Measurements from ENCODE around the gene SIRT5.

SIRT5 gene

DNA sequence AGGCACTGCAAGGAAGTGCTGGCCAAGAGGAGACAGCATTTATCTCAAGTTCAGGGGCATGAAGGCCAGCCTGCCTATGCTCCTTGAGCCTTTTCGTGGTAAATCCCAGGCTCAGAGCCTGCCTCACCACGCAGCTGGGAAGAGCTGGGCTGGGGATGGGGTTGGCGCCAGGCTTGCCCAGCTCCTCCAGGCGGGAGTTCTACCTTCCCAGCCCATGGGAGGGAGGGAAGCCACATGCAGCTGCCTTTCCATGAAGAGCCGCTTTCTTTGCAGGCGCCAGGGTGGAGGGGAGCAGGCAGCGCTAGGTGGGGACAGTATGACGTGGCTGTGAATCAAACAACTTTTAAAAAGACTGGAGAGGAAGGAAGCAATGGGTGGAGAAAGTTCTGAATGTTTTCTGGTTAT, 19.5 kb upstream of the SIRT5 start:
- DNase-seq = no peak

GRCh38 chr6:13557841-13558240, 16.6 kb upstream of the SIRT5 start:
- no peak for DNase-seq

DNA sequence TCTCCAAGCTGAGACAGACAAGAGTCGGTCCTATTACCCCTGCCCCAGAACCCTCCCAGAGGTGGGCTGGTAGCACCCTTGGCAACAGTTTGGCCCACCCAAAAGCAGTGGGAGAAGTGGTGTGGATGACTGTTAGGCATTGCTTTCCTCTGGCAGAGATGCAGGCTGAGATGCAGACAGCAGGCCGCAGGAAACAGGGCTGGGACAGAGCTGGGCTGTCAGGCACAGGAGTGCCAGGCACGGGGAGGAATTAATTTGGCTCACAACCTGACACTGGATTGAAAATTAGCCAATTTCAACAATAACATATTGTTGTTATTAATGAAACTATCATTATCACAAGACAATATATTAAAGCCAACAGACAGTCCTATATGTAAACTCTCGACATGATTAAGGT, 15.7 kb upstream of the SIRT5 start:
- no peak for DNase-seq

- DNase-seq = no peak
Observed at GRCh38 chr6:13559251-13559650, 15.2 kb upstream of the SIRT5 start.

- no peak for DNase-seq
Observed at GRCh38 chr6:13559968-13560650, 14.3 kb upstream of the SIRT5 start.

GRCh38 chr6:13560651-13561044, 13.8 kb upstream of the SIRT5 start:
- DNase-seq = no peak

DNA sequence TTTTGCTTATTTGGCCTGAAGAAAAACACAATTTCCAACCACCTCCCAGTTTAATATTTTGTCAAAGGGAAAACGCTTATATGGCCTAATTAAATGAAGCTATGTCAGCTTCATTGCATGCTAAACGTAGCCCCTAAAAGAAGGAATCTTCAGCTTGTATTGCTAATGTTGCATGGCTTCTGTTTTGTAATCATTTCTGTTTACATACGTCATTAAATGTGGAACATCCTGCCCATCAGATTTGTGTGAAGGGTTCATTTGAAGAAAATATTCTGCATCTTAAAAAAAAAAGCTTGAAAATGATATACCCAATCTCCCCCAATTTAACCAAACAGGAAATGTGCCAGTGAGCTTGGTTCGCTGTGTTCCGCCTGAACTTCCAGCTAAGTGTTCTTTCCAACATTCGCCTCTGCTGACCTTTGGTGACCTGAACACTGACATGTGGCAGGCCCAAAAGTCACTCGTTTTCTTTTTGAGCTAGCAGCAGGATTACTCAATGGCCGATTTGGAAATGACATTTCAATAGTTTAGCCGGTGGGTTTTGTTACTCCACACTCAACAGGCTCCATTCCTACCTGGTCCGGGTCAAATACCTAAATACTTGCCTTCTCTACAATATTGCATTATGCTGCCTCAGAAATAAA, 12.7 kb upstream of the SIRT5 start:
- DNase-seq = no peak

- no peak for DNase-seq
Observed at GRCh38 chr6:13563009-13563408, 11.4 kb upstream of the SIRT5 start.

DNA sequence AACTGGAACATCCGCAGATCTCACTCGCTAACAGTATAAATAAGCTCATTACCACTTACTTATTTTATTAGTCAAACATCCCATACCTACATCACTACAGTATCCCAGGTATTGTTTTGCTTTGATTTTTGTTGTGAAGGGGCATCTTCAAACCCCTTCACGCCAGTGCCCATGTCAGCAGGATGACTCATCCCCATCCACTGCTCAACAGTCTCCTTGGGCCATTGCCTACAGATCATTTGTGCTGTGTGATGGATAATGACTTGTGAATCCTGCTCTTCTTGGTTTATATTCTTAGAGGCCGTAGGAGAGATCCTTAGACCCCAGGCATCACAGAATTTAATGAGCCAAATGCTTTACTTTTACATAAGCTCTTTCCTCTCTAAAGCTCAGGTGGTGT, 8.5 kb upstream of the SIRT5 start:
- DNase-seq = no peak

DNA sequence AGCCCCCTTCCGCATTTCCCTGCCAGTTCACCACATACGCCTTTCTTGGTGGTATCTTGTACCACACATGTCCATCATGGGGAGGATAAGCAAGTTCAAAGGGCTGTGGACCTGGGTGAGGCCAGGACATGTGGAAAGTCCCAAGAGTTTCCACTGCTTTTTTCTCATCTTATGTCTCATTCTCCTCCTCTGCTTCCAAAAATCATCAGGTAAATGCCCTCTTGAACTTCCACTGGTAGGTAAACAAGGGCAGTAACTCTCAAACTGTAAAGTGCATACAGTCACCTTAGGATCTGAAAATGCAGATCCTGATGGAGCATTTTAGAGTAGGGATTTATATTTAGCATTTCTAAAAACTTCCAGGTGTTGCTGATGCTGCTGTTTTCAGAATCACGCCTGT, 7.9 kb upstream of the SIRT5 start:
- DNase-seq = no peak

DNA sequence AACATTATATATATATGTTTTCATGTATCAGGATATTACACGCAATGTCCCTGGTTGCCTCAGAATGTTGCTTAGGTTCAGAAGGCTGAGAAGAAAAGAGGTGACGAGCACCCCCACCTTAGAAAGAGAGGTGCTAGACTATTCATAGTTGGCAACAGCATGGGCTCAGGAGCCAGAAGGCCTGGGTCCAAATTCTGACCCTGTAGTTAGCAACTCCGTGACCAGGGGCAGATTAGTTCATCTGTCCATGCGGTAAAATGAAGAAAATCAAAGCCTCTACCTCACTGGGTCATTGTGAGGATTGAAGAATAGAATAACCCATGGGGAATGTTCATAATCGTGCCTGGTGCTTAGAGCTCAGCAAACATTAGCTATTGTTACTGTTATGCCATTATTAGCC, 5.4 kb upstream of the SIRT5 start:
- no peak for DNase-seq

GRCh38 chr6:13572240-13572639, 2.2 kb upstream of the SIRT5 start:
- no peak for DNase-seq

GRCh38 chr6:13572951-13573654, 1.3 kb upstream of the SIRT5 start:
- DNase-seq = no peak

DNA sequence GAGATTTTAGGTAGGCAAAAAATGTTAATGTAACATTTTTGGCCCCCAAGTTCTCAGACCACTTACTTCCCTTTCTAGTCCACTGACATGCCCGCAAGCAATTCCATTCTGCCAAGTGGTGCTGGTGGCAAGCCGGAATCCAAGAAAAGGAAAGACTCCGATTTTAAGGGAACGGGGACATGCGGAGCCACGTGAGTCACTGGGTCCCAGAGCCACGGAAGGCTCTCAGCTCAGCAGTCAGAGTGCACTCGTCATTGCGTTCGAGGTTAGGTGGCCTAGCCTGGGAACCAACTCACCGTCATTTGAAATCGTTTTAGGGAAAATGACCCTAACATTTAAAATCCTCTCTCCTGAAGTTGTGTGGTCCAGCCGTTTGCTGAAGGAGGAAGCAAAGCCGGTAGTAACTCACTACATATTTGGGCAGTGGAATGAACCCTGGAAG, 711 bp upstream of the SIRT5 start:
- no peak for DNase-seq

DNA sequence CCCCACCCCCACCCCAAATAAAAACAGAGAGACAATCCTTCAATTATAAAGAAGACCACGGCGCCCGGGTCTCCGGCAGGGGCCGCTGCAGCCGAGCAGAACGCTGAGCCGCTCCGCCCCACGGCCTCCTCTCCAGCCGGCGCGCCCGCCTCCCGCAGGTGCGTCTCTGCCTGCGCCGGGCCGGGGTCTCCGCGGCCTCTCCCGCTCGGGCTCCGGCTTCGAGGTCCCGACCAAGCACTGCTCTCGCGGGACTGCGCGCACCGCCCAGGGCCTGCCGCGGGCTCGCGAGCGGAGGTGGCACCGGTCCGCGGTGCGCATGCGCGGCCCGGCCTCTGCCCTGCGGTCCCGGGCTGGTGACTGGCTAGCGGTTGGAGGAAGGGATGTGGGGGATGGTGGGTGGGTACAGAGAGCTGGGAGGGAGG, 241 bp upstream of the SIRT5 start:
- peak; percentile 93 for DNase-seq

GRCh38 chr6:13575377-13575775, 975 bp downstream of the SIRT5 start:
- DNase-seq = no peak

DNA sequence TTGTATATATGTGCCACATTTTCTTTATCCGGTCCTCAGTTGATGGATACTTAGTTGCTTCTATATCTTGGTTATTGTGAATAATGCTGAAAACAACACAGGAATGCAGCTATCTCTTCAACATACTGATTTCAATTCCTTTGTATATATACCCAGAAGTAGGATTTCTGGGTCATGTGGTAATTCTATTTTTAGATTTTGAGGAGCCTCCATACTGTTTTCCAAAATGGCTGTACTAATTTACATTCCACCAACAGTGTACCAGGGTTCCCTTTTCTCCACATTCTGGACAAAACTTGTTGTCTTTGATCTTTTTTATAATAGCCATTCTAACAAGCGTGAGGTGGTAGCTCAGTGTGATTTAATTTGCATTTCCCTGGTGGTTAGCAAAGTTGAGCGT, 1.6 kb downstream of the SIRT5 start:
- no peak for DNase-seq

- no peak for DNase-seq
Observed at GRCh38 chr6:13577926-13578325, 3.5 kb downstream of the SIRT5 start.

GRCh38 chr6:13579911-13580310, 5.5 kb downstream of the SIRT5 start:
- DNase-seq = no peak

- no peak for DNase-seq
Observed at GRCh38 chr6:13581700-13582229, 7.4 kb downstream of the SIRT5 start.

DNA sequence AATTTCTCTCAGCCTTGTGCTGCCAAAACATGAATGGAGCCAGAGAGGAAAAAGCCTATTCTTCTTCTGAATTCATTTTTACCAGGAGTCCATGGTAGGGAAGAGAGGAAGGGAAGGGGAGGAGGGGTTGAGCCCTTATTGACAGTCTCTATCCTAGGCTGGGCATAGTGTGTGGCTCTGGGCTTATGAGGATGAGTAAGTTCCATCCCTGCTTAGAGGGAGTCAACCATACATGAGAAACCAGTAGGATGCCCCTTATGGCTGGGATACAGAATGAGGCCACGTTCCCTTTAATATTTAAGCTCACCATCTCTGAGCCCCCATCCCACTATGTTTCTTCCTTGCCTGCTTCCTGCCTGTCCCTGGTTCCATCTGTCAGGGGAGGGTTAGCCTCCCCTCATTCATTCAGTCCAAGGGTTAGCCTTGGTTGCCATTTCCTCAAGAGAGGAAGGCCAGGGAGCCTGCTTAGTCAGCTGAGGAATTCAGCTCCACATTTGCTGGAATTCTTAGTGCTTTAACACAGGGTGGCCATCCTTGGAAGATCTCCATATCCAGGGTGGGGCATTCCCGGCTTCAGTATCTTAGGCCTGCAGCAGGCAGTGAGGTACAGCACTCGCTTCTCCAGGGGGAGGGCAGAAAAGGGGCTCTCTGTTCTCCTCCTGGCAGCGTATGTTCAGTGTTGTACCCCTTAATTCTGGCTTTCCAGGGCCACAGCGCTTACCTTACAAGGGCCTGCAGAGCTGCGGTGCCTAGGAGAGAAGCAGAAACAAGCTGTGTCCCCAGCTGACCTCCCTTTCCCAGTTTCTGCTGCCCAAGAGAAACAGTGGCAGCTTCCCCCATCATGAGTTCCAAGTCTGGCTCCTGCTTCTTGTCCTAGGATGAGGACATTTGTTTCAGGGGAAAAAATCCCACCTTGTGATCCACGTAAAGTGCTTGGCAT, 12.5 kb downstream of the SIRT5 start:
- no peak for DNase-seq

DNA sequence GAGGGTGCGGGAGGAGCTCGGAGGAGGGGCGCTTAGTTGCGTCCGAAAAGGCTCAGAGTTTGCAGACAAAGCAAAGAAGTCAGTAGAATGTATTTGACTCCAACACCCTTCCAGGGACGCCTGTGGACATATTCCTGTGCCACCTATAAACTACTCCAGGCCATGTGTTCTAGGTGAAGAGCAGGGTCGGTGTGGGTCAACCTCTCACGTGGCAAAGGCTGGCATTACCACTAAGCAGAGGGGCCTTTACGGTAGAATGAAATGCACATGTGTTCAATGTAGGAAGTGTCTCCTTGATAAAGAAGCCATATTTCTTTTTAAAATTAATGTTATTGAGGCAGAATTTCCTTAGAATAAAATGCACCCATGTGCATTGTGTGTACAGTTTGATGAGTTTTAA, 15.4 kb downstream of the SIRT5 start:
- no peak for DNase-seq
